GM12878 (cell line): ENCODE measurements around the gene SPG7. TPM values are rescaled to one million over a fixed set of nuclear protein-coding genes. Genes with fewer than 3 reads are reported as not detected.

Experiments used
- ATAC-seq: fragments of 200-7000 bp; cut with Tn5 transposase; 3 replicates; pipeline ENCODE4 v1.9.1; 2020; ENCODE audit warnings: mild to moderate bottlenecking, moderate library complexity
- BruUV-seq: library from RNA; stranded (reverse); fragments of 400-500 nt; replicated peaks from 2 replicates; lab custom pipeline; 2021; lab: Mats Ljungman, UMichigan
- CTCF ChIA-PET: fragments of 300-600 bp; sonication (Branson Sonifier 250); formaldehyde crosslinking; extraction: SDS; loops from one replicate; lab custom pipeline; 2021; ENCODE audit warnings: inconsistent platforms; lab: Yijun Ruan, JAX
- POLR2A ChIA-PET: fragments of 350-600 bp; formaldehyde crosslinking; extraction: SDS; loops from one replicate; lab custom pipeline; 2021; ENCODE audit warnings: inconsistent platforms; lab: Charles Lee
- RAD21 ChIA-PET: fragments of 300-600 bp; sonication (Branson Sonifier 250); formaldehyde crosslinking; loops from one replicate; lab custom pipeline; 2023; ENCODE audit warnings: antibody characterized with exemption; ENCODE audit not compliant: unreplicated experiment; lab: Charles Lee
- SMC1A ChIA-PET: fragments of 300-600 bp; sonication (Branson Sonifier 250); formaldehyde crosslinking; loops from one replicate; lab custom pipeline; 2023; ENCODE audit not compliant: unreplicated experiment, uncharacterized antibody; lab: Charles Lee
- DNase-seq: peaks from one replicate; pipeline ENCODE4 v3.0.0-alpha.2; 2011; ENCODE audit warnings: low read depth, low spot score
- FAIRE-seq: peaks from 3 replicates; lab custom pipeline; 2011; peaks lifted over from hg19 to GRCh38; lab: Jason Lieb, UNC
- H2AFZ ChIP-seq: 2 replicates; pipeline ENCODE4 v1.6.0; 2011; ENCODE audit warnings: low read depth, low read length, control low read depth; ENCODE audit not compliant: control insufficient read depth
- H3K27ac ChIP-seq: 2 replicates; pipeline ENCODE4 v1.5.1; 2011; ENCODE audit warnings: control low read depth; ENCODE audit not compliant: control insufficient read depth, insufficient read depth
- H3K27me3 ChIP-seq, 2 experiments: replicated peaks in 1 of 2; 2 replicates each; pipeline versions ENCODE4 v1.6.0 to v1.6.1; 2011; ENCODE audit warnings: low read length in 1 of 2; ENCODE audit not compliant: control insufficient read depth in 2 of 2, insufficient read depth in 2 of 2
- H3K36me3 ChIP-seq, 2 experiments: 2 replicates each; pipeline ENCODE4 v1.5.1; 2011; ENCODE audit warnings: low read length in 1 of 2; ENCODE audit not compliant: control insufficient read depth in 2 of 2, insufficient read depth in 2 of 2
- H3K4me1 ChIP-seq: 2 replicates; pipeline ENCODE4 v1.6.1; 2011; ENCODE audit warnings: mild to moderate bottlenecking, low read length, moderate library complexity, mixed read lengths; ENCODE audit not compliant: control insufficient read depth, insufficient read depth
- H3K4me2 ChIP-seq: 2 replicates; pipeline ENCODE4 v1.6.0; 2011; ENCODE audit warnings: control low read depth; ENCODE audit not compliant: control insufficient read depth, insufficient read depth
- H3K4me3 ChIP-seq: fragments of 200-600 bp; sonication (generic); 2 replicates; pipeline ENCODE4 v1.5.1; 2016
- H3K79me2 ChIP-seq: 2 replicates; pipeline ENCODE4 v1.6.0; 2011; ENCODE audit warnings: low read length; ENCODE audit not compliant: control insufficient read depth, insufficient read depth
- H3K9ac ChIP-seq: 2 replicates; pipeline ENCODE4 v1.8.0; 2011; ENCODE audit warnings: low read length, control low read depth, mixed read lengths; ENCODE audit not compliant: control insufficient read depth, insufficient read depth
- H3K9me3 ChIP-seq: replicated peaks from 3 replicates; pipeline ENCODE4 v1.5.1; 2011; ENCODE audit warnings: mild to moderate bottlenecking, low read length; ENCODE audit not compliant: control insufficient read depth, insufficient read depth
- H4K20me1 ChIP-seq: 2 replicates; pipeline ENCODE4 v1.6.0; 2011; ENCODE audit not compliant: control insufficient read depth, insufficient read depth
- GABPA ChIP-seq: IDR thresholded peaks from 2 replicates; pipeline ENCODE4 v1.6.1; 2014; ENCODE audit warnings: antibody characterized with exemption, low read depth, mild to moderate bottlenecking, inconsistent platforms
- HDAC2 ChIP-seq: fragments of 200-600 bp; sonication (generic); IDR thresholded peaks from 2 replicates; pipeline ENCODE4 v1.6.1; 2017
- HDGF ChIP-seq: fragments of 450-650 bp; IDR thresholded peaks from 2 replicates; pipeline ENCODE4 v1.6.1; 2016; ENCODE audit warnings: antibody characterized with exemption
- MTA3 ChIP-seq: IDR thresholded peaks from 2 replicates; pipeline ENCODE4 v1.6.1; 2012; ENCODE audit warnings: low read length, inconsistent platforms, borderline replicate concordance
- WGBS: methylation state at CpG from one replicate; pipeline ENCODE4 v1.1.6; 2016; ENCODE audit warnings: low lambda C conversion rate; ENCODE audit not compliant: insufficient replicate concordance, insufficient coverage; ENCODE audit errors: missing lambda C conversion rate; 5-methylcytosine and 5-hydroxymethylcytosine counted together
- in situ Hi-C: fragments of 300-500 bp; cut with MboI; formaldehyde crosslinking; loops from 9 replicates; pipeline ENCODE4 v1.14.3; 2018; ENCODE audit warnings: mixed read lengths
- intact Hi-C: fragments of 100-400 bp; cut with micrococcal nuclease; formaldehyde crosslinking; loops from one replicate; pipeline ENCODE4 v1.14.2; 2022; ENCODE audit not compliant: unreplicated experiment
- polyA plus RNA-seq, 11 experiments: library from polyadenylated mRNA; depleted of rRNA in 4 of 11; unstranded in 6 of 11; stranded (reverse) in 5 of 11; fragments of >200 nt; fragmentation: Nextera tagmentation in 4 of 11; fragmentation: Illumina TruSeq in 1 of 11; extraction: Ambion mirVana in 4 of 11; extraction: Trizol in 1 of 11; gene quantifications; 1 replicate in 1 of 11; 2 replicates in 10 of 11; pipeline versions ENCODE4 v1.2.1 to v1.2.3, GENCODE V29; 2011 to 2016; ENCODE audit warnings: inconsistent platforms in 2 of 11, missing spikeins in 2 of 11, low read depth in 1 of 11
- total RNA-seq, 4 experiments: library from RNA; depleted of rRNA in 3 of 4; stranded (reverse); fragments of >200 nt in 3 of 4; fragmentation: Illumina TruSeq in 1 of 4; extraction: Trizol in 1 of 4; gene quantifications; 2 replicates each; pipeline versions ENCODE4 v1.2.1 to v1.2.3, GENCODE V29; 2013 to 2021
- TF ChIP-seq, protein P1 (sequence below): fragments of 450-650 bp; IDR thresholded peaks from 2 replicates; pipeline ENCODE4 v1.6.1; 2016; ENCODE audit warnings: mild to moderate bottlenecking, moderate library complexity, borderline replicate concordance

The SPG7 gene
- total and polyA plus RNA-seq, 10 of the 15 experiments (the other 5 are each of a cell fraction or from before 2014, with no cell fraction given): 5.9 to 75.9 (median 52.5) TPM

DNA sequence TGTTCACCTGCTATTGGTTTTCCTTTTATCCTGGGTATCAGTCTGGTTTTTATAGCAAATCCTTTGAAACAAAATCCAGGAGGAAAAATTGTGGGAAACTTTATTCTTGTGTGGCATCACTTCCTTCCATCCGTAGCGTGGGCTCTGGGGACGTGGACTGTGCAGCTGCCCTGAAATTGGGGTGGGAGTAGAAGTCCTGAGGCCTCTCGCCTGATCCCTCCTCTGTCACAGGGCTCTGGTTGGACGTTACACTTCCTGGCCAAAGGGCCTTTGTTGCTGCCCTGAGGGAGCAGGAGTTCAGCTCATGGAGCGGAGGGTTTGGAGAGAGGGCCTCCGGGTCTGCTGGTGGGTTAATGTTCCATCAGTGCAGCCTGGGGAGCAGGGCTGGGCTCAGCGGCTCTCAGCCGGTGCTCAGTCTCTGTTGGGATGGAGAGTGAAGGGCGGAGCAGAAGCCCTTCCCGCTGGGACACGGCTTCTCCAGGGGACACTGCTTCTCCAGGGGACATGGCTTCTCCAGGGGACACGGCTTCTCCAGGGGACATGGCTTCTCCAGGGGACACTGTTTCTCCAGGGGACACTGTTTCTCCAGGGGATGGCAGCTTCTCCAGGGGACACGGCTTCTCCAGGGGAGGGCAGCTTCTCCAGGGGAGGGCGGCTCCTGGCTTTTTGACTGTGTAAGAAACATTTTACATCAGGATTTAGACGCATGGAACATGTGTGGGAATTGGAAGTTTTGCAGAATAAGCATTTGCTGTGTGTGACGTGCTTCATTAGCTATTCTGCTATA, 37.0 kb downstream of the SPG7 start:
- H3K4me1 ChIP-seq: no peaks in the 10 kb centered on the region
- RAD21 ChIA-PET: no interaction called here
- TF ChIP-seq HDAC2 (no peak), MTA3 (no peak), GABPA (no peak), HDGF (no peak)
- TF ChIP-seq, protein P1, sequence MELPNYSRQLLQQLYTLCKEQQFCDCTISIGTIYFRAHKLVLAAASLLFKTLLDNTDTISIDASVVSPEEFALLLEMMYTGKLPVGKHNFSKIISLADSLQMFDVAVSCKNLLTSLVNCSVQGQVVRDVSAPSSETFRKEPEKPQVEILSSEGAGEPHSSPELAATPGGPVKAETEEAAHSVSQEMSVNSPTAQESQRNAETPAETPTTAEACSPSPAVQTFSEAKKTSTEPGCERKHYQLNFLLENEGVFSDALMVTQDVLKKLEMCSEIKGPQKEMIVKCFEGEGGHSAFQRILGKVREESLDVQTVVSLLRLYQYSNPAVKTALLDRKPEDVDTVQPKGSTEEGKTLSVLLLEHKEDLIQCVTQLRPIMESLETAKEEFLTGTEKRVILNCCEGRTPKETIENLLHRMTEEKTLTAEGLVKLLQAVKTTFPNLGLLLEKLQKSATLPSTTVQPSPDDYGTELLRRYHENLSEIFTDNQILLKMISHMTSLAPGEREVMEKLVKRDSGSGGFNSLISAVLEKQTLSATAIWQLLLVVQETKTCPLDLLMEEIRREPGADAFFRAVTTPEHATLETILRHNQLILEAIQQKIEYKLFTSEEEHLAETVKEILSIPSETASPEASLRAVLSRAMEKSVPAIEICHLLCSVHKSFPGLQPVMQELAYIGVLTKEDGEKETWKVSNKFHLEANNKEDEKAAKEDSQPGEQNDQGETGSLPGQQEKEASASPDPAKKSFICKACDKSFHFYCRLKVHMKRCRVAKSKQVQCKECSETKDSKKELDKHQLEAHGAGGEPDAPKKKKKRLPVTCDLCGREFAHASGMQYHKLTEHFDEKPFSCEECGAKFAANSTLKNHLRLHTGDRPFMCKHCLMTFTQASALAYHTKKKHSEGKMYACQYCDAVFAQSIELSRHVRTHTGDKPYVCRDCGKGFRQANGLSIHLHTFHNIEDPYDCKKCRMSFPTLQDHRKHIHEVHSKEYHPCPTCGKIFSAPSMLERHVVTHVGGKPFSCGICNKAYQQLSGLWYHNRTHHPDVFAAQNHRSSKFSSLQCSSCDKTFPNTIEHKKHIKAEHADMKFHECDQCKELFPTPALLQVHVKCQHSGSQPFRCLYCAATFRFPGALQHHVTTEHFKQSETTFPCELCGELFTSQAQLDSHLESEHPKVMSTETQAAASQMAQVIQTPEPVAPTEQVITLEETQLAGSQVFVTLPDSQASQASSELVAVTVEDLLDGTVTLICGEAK: no peak
- TF ChIP-seq, all 136 proteins: peak for 0
- intact Hi-C loops (no loop called here), in situ Hi-C loops (no loop called here)
- FAIRE-seq (no peak), ATAC-seq (no peak), DNase-seq (no peak)
- Histone ChIP-seq H3K4me3 (no peak overlapping the region), H3K79me2 (no peaks in the 10 kb centered on the region), H3K27ac (no peak overlapping the region), H3K9me3 (no peaks in the 10 kb centered on the region), H4K20me1 (no peaks in the 10 kb centered on the region), H2AFZ (no peak overlapping the region), H3K36me3 (peaks cover 0 to 9% of the 10 kb centered on the region in 2 experiments), H3K27me3 (no peaks in the 10 kb centered on the region), H3K9ac (no peak overlapping the region), H3K4me2 (no peak overlapping the region)
- BruUV-seq: no TSS peak
- SMC1A ChIA-PET: no interaction called here
- CTCF ChIA-PET: no interaction called here
- WGBS: 94% methylated on average over 17 of the region's 17 CpGs
- POLR2A ChIA-PET: no interaction called here
